Stimulated activated memory B cell treated with anti-CD40 and anti-IgM and Interleukin-4, amounts not matched to agents 10 μg/mL and 1 μg/mL and 100 μg/mL, for 72 hours (primary cell): Measurements from ENCODE around the gene WDFY1.
A peak's percentile ranks its signal among the peaks of the same experiment; 100 is the strongest.

ENCODE experiments used
- ATAC-seq: fragments of 150-1000 bp; cut with Tn5 transposase; 2 replicates; pipeline ENCODE4 v1.10.0; 2021
- H3K27ac Mint-ChIP-seq: one replicate; pipeline ENCODE4 v1.8.0; 2022; ENCODE audit warnings: mild to moderate bottlenecking, mixed read lengths
- H3K27me3 Mint-ChIP-seq: one replicate; pipeline ENCODE4 v1.8.0; 2022; ENCODE audit warnings: mixed read lengths
- H3K36me3 Mint-ChIP-seq: one replicate; pipeline ENCODE4 v1.8.0; 2022; ENCODE audit warnings: mixed read lengths
- H3K4me1 Mint-ChIP-seq: one replicate; pipeline ENCODE4 v1.8.0; 2022; ENCODE audit warnings: mixed read lengths
- H3K4me3 Mint-ChIP-seq: one replicate; pipeline ENCODE4 v1.8.0; 2022; ENCODE audit warnings: mild to moderate bottlenecking, moderate library complexity, mixed read lengths
- H3K9me3 Mint-ChIP-seq: one replicate; pipeline ENCODE4 v1.8.0; 2022; ENCODE audit warnings: mixed read lengths

Gene WDFY1

GRCh38 chr2:223944703-223945531 is at the start of gene WDFY1:
TSS of gene WDFY1 (minus strand) at chr2:223945335. CDS start at chr2:223945284, 51 bp downstream.
- Mint-ChIP-seq H3K4me3 (peak within 1 kb of the TSS; percentile 94), H3K36me3 (peaks cover 24% of the 10 kb centered on the region), H3K4me1 (peaks cover 67% of the 10 kb centered on the region), H3K9me3 (no peaks in the 10 kb centered on the region), H3K27ac (peak within 1 kb of the TSS; percentile 98), H3K27me3 (no peaks in the 10 kb centered on the region)
- ATAC-seq: peak; percentile 96

GRCh38 chr2:223994562-223995162 is 49.5 kb upstream of the WDFY1 start:
- H3K27me3 Mint-ChIP-seq: no peaks in the 10 kb centered on the region
- H3K4me3 Mint-ChIP-seq: no peak overlapping the region
- ATAC-seq: no peak
- no peaks in the 10 kb centered on the region for H3K9me3 Mint-ChIP-seq
- no peaks in the 10 kb centered on the region for H3K36me3 Mint-ChIP-seq
- no peaks in the 10 kb centered on the region for H3K4me1 Mint-ChIP-seq
- no peak overlapping the region for H3K27ac Mint-ChIP-seq

- no peaks in the 10 kb centered on the region for H3K9me3 Mint-ChIP-seq
- no peak overlapping the region for H3K27ac Mint-ChIP-seq
- H3K36me3 Mint-ChIP-seq: no peaks in the 10 kb centered on the region
Measured at GRCh38 chr2:223993634-223994232, 48.6 kb upstream of the WDFY1 start.

GRCh38 chr2:223991611-223992010 is 46.5 kb upstream of the WDFY1 start:
- Mint-ChIP-seq H3K27me3 (peaks cover 8% of the 10 kb centered on the region), H3K4me1 (no peaks in the 10 kb centered on the region), H3K36me3 (no peaks in the 10 kb centered on the region), H3K27ac (no peak overlapping the region), H3K9me3 (no peaks in the 10 kb centered on the region), H3K4me3 (no peak overlapping the region)
- no peak for ATAC-seq

More at GRCh38 chr2:223993634-223994232, 48.6 kb upstream of the WDFY1 start:
- no peak overlapping the region for H3K4me3 Mint-ChIP-seq
- no peak for ATAC-seq
- no peaks in the 10 kb centered on the region for H3K4me1 Mint-ChIP-seq
- H3K27me3 Mint-ChIP-seq: no peaks in the 10 kb centered on the region

- Mint-ChIP-seq H3K9me3 (no peaks in the 10 kb centered on the region), H3K36me3 (no peaks in the 10 kb centered on the region), H3K4me3 (no peak overlapping the region), H3K27me3 (peaks cover 9% of the 10 kb centered on the region), H3K27ac (no peak overlapping the region), H3K4me1 (no peaks in the 10 kb centered on the region)
- no peak for ATAC-seq
Measured at GRCh38 chr2:223989856-223990232, 44.7 kb upstream of the WDFY1 start.

- Mint-ChIP-seq H3K4me3 (no peak overlapping the region), H3K9me3 (no peaks in the 10 kb centered on the region), H3K27ac (no peak overlapping the region), H3K36me3 (no peaks in the 10 kb centered on the region), H3K27me3 (peaks cover 15% of the 10 kb centered on the region), H3K4me1 (no peaks in the 10 kb centered on the region)
- ATAC-seq: no peak
Measured at GRCh38 chr2:223989206-223989855, 44.2 kb upstream of the WDFY1 start.

GRCh38 chr2:223981241-223981640 is 36.1 kb upstream of the WDFY1 start:
- ATAC-seq: no peak
- no peak overlapping the region for H3K4me3 Mint-ChIP-seq
- no peak overlapping the region for H3K27ac Mint-ChIP-seq
- H3K4me1 Mint-ChIP-seq: no peaks in the 10 kb centered on the region
- H3K36me3 Mint-ChIP-seq: no peaks in the 10 kb centered on the region
- H3K9me3 Mint-ChIP-seq: no peaks in the 10 kb centered on the region
- peaks cover 7% of the 10 kb centered on the region for H3K27me3 Mint-ChIP-seq

- Mint-ChIP-seq H3K27me3 (peaks cover 7% of the 10 kb centered on the region), H3K27ac (no peak overlapping the region), H3K9me3 (no peaks in the 10 kb centered on the region), H3K4me3 (no peak overlapping the region), H3K36me3 (no peaks in the 10 kb centered on the region), H3K4me1 (no peaks in the 10 kb centered on the region)
- ATAC-seq: no peak
Measured at GRCh38 chr2:223980803-223981202, 35.7 kb upstream of the WDFY1 start.

GRCh38 chr2:223980397-223980735 is 35.2 kb upstream of the WDFY1 start:
- Mint-ChIP-seq H3K36me3 (no peaks in the 10 kb centered on the region), H3K4me3 (no peak overlapping the region), H3K9me3 (no peaks in the 10 kb centered on the region), H3K27ac (no peak overlapping the region), H3K4me1 (no peaks in the 10 kb centered on the region), H3K27me3 (peaks cover 7% of the 10 kb centered on the region)
- ATAC-seq: no peak

GRCh38 chr2:223979730-223980396 is 34.7 kb upstream of the WDFY1 start:
- peaks cover 6% of the 10 kb centered on the region for H3K27me3 Mint-ChIP-seq
- no peaks in the 10 kb centered on the region for H3K9me3 Mint-ChIP-seq
- no peak for ATAC-seq
- no peak overlapping the region for H3K27ac Mint-ChIP-seq
- no peak overlapping the region for H3K4me3 Mint-ChIP-seq
- no peaks in the 10 kb centered on the region for H3K36me3 Mint-ChIP-seq
- H3K4me1 Mint-ChIP-seq: no peaks in the 10 kb centered on the region

- no peak for ATAC-seq
- Mint-ChIP-seq H3K4me1 (no peaks in the 10 kb centered on the region), H3K9me3 (no peaks in the 10 kb centered on the region), H3K4me3 (no peak overlapping the region), H3K27me3 (no peaks in the 10 kb centered on the region), H3K36me3 (no peaks in the 10 kb centered on the region), H3K27ac (no peak overlapping the region)
Measured at GRCh38 chr2:223978451-223978850, 33.3 kb upstream of the WDFY1 start.

GRCh38 chr2:223976635-223977226 is 31.6 kb upstream of the WDFY1 start:
- Mint-ChIP-seq H3K27ac (no peak overlapping the region), H3K27me3 (no peaks in the 10 kb centered on the region), H3K9me3 (no peaks in the 10 kb centered on the region), H3K4me3 (no peak overlapping the region), H3K36me3 (no peaks in the 10 kb centered on the region), H3K4me1 (no peaks in the 10 kb centered on the region)
- ATAC-seq: no peak

- Mint-ChIP-seq H3K9me3 (no peaks in the 10 kb centered on the region), H3K4me1 (peaks cover 8% of the 10 kb centered on the region), H3K27ac (no peak overlapping the region), H3K36me3 (peaks cover 10% of the 10 kb centered on the region), H3K4me3 (no peak overlapping the region), H3K27me3 (no peaks in the 10 kb centered on the region)
- no peak for ATAC-seq
Measured at GRCh38 chr2:223973606-223974005, 28.5 kb upstream of the WDFY1 start.

- peaks cover 10% of the 10 kb centered on the region for H3K36me3 Mint-ChIP-seq
- no peak overlapping the region for H3K4me3 Mint-ChIP-seq
- no peaks in the 10 kb centered on the region for H3K27me3 Mint-ChIP-seq
- H3K4me1 Mint-ChIP-seq: peaks cover 8% of the 10 kb centered on the region
- ATAC-seq: no peak
- no peaks in the 10 kb centered on the region for H3K9me3 Mint-ChIP-seq
- H3K27ac Mint-ChIP-seq: no peak overlapping the region
Measured at GRCh38 chr2:223972656-223973102, 27.5 kb upstream of the WDFY1 start.

GRCh38 chr2:223971731-223972130 is 26.6 kb upstream of the WDFY1 start:
- H3K36me3 Mint-ChIP-seq: peaks cover 12% of the 10 kb centered on the region
- no peak overlapping the region for H3K4me3 Mint-ChIP-seq
- H3K27me3 Mint-ChIP-seq: no peaks in the 10 kb centered on the region
- peaks cover 8% of the 10 kb centered on the region for H3K4me1 Mint-ChIP-seq
- no peak for ATAC-seq
- H3K9me3 Mint-ChIP-seq: no peaks in the 10 kb centered on the region
- no peak overlapping the region for H3K27ac Mint-ChIP-seq
